ENCODE results near the gene FGF19. TPM values are rescaled to one million over a fixed set of nuclear protein-coding genes. Genes with fewer than 3 reads are reported as not detected.
"Not testable (repeated sequence)": the region's sequence is repeated elsewhere in the genome, so short reads cannot be mapped to it uniquely, and the experiment has no call there.

Gene FGF19
- total and polyA plus RNA-seq, 2 donors from 2014 or later = not detected

DNA sequence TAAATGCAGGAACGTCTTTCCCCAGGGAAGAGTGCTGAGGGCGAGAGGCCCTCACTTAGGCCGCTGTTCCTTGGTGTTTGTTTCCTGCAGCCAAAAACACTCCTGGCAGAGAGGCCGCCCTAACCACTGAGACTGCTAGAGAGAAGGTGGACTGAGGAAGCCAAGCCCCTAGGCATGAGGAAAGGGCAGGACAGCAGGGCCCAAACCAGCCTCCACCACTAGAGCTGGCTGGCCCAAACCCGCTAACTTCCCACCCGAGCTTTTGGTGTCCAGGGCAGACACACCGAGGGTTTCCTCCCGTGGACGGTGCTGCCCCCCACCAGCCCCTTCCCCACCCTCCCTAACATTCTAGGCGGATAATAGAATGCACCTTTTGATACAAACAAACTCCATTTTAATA is 6.0 kb downstream of the FGF19 start:
- no peak for FAIRE-seq

DNA sequence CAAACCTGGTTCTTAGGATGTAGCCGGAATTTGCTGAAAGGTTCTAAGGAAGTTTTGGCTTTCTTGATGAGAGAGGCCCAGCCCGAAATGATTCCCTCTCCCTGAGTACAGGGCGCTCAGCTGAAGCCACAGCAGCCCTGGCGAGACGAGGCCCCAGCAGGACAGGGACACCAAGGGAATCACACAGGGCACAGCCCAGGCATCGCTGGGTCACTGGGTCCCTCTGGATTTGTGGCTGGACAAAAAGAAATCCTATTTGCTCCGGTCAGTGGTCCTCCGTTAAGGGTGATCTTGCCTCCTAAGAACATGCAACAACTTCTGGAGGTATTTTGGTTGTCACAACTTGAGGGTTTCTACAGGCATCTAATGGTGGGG is 6.4 kb downstream of the FGF19 start:
- Histone ChIP-seq H3K27me3 (ENCODE audit: control insufficient read depth, insufficient read depth, low read length) (peaks cover 5% of the 10 kb centered on the region), H3K9me3 (ENCODE audit: control insufficient read depth in 2 of 3, insufficient read depth in 1 of 3, low read length in 3 of 3) (no peaks in the 10 kb centered on the region), H3K9ac (ENCODE audit: low read length in 3 of 3) (no peak overlapping the region), H3K4me3 (ENCODE audit: low read length in 3 of 3) (no peak overlapping the region), H3K27ac (ENCODE audit: low read depth in 2 of 2, low read length in 2 of 2) (no peak overlapping the region), H3K36me3 (ENCODE audit: control insufficient read depth in 2 of 3, insufficient read depth in 3 of 3, low read length in 3 of 3) (no peaks in the 10 kb centered on the region), H3K4me1 (ENCODE audit: control insufficient read depth in 2 of 3, insufficient read depth in 2 of 3, low read depth in 1 of 3, low read length in 3 of 3) (peaks cover 0 to 3% (median 0%) of the 10 kb centered on the region in 3 donors)
- TF ChIP-seq, protein P1, sequence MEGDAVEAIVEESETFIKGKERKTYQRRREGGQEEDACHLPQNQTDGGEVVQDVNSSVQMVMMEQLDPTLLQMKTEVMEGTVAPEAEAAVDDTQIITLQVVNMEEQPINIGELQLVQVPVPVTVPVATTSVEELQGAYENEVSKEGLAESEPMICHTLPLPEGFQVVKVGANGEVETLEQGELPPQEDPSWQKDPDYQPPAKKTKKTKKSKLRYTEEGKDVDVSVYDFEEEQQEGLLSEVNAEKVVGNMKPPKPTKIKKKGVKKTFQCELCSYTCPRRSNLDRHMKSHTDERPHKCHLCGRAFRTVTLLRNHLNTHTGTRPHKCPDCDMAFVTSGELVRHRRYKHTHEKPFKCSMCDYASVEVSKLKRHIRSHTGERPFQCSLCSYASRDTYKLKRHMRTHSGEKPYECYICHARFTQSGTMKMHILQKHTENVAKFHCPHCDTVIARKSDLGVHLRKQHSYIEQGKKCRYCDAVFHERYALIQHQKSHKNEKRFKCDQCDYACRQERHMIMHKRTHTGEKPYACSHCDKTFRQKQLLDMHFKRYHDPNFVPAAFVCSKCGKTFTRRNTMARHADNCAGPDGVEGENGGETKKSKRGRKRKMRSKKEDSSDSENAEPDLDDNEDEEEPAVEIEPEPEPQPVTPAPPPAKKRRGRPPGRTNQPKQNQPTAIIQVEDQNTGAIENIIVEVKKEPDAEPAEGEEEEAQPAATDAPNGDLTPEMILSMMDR (IDR thresholded peaks at IDR 0.05; ENCODE audit: borderline replicate concordance, extremely low read depth, insufficient read depth) = no peak
- FAIRE-seq = no peak
- intact Hi-C loops (cut with DNase I) = loop anchor here (10.0 kb wide), 1 partner anchor 497 kb away; no protein-coding TSS in a partner anchor
- DNase-seq = no peak

More for the DNA sequence above, 6.0 kb downstream of the FGF19 start:
- H3K4me1 ChIP-seq (ENCODE audit: control insufficient read depth in 2 of 3, insufficient read depth in 2 of 3, low read depth in 1 of 3, low read length in 3 of 3) = peaks cover 0 to 3% (median 0%) of the 10 kb centered on the region in 3 donors
- H3K9ac ChIP-seq (ENCODE audit: low read length in 3 of 3) = no peak overlapping the region
- TF ChIP-seq, protein P1 (IDR thresholded peaks at IDR 0.05; ENCODE audit: borderline replicate concordance, extremely low read depth, insufficient read depth) = no peak
- DNase-seq = no peak
- H3K36me3 ChIP-seq (ENCODE audit: control insufficient read depth in 2 of 3, insufficient read depth in 3 of 3, low read length in 3 of 3) = no peaks in the 10 kb centered on the region
- intact Hi-C loops (cut with DNase I) = loop anchor here (10.0 kb wide), 1 partner anchor 497 kb away; no protein-coding TSS in a partner anchor
- H3K4me3 ChIP-seq (ENCODE audit: low read length in 3 of 3) = no peak overlapping the region
- H3K9me3 ChIP-seq (ENCODE audit: control insufficient read depth in 2 of 3, insufficient read depth in 1 of 3, low read length in 3 of 3) = no peaks in the 10 kb centered on the region
- H3K27me3 ChIP-seq (ENCODE audit: control insufficient read depth, insufficient read depth, low read length) = peaks cover 5% of the 10 kb centered on the region
- no peak overlapping the region for H3K27ac ChIP-seq (ENCODE audit: low read depth in 2 of 2, low read length in 2 of 2)

DNA sequence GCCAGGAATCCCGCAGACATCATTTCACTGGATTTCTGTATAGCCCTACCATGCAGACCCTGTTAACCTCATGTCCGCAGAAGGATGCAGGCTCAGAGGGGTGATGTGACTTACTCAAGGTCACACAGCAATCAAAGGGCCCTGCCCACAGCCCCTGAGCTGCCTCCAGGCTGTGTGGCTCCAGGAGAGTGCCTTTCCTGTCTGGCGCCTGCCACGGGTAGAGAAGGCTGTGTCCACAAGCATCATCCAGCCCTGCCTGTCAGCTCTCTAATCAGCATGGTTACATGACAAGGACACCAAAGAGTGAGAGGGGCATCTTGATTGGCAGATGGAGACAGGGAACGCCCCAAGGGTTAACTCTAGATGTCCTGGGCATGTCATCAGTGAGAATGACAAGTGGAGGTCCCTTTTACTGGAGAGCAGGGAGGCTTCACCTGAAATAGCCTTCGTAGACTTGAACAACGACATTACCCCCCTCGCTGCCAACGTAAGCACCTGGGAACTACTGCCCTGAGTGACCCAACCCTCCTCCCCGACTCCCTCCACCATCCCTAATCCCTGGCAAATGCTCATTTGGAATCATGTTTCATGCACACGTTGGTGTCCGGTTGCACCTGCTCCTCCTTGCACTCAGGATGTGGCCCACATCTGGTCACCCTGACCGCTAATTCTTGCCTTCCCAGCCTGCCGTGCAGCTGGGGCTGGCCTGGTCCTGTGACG is 6.9 kb downstream of the FGF19 start:
- intact Hi-C loops (cut with DNase I) = loop anchor here (10.0 kb wide), 1 partner anchor 498 kb away; no protein-coding TSS in a partner anchor
- Histone ChIP-seq H3K4me1 (ENCODE audit: control insufficient read depth in 2 of 3, insufficient read depth in 2 of 3, low read depth in 1 of 3, low read length in 3 of 3) (peaks cover 0 to 3% (median 0%) of the 10 kb centered on the region in 3 donors), H3K9ac (ENCODE audit: low read length in 3 of 3) (no peak overlapping the region), H3K27ac (ENCODE audit: low read depth in 2 of 2, low read length in 2 of 2) (no peak overlapping the region), H3K4me3 (ENCODE audit: low read length in 3 of 3) (no peak overlapping the region), H3K36me3 (ENCODE audit: control insufficient read depth in 2 of 3, insufficient read depth in 3 of 3, low read length in 3 of 3) (no peaks in the 10 kb centered on the region), H3K9me3 (ENCODE audit: control insufficient read depth in 2 of 3, insufficient read depth in 1 of 3, low read length in 3 of 3) (no peaks in the 10 kb centered on the region), H3K27me3 (ENCODE audit: control insufficient read depth, insufficient read depth, low read length) (peaks cover 4% of the 10 kb centered on the region)
- TF ChIP-seq, protein P1 (IDR thresholded peaks at IDR 0.05; ENCODE audit: borderline replicate concordance, extremely low read depth, insufficient read depth) = no peak
- peak in 3 of 5 donors; percentile 59 to 73 (median 66) for DNase-seq
- no peak for FAIRE-seq

DNA sequence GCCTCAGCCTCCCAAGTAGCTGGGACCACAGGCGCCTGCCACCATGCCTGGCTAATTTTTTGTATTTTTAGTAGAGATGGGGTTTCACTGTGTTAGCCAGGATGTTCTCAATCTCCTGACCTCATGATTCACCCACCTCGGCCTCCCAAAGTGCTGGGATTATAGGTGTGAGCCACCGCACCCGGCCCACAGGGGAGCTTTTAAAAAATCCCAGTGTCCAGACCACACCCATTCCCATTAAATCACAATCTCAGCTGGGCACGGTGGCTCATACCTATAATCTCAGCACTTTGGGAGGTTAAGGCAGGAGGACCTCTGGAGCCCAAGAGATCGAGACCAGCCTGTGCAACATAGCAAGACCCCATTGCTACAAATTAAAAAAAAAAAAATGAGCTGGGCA is 7.8 kb downstream of the FGF19 start:
- FAIRE-seq; H3K4me1 ChIP-seq (ENCODE audit: control insufficient read depth in 2 of 3, insufficient read depth in 2 of 3, low read depth in 1 of 3, low read length in 3 of 3); H3K27me3 ChIP-seq (ENCODE audit: control insufficient read depth, insufficient read depth, low read length); DNase-seq; H3K9me3 ChIP-seq (ENCODE audit: control insufficient read depth in 2 of 3, insufficient read depth in 1 of 3, low read length in 3 of 3); H3K4me3 ChIP-seq (ENCODE audit: low read length in 3 of 3); H3K9ac ChIP-seq (ENCODE audit: low read length in 3 of 3); H3K27ac ChIP-seq (ENCODE audit: low read depth in 2 of 2, low read length in 2 of 2); H3K36me3 ChIP-seq (ENCODE audit: control insufficient read depth in 2 of 3, insufficient read depth in 3 of 3, low read length in 3 of 3): not testable (repeated sequence)
- intact Hi-C loops (cut with DNase I) = loop anchor here (10.0 kb wide), 1 partner anchor 499 kb away; no protein-coding TSS in a partner anchor

Measured in kidney (tissue), 14 donors.